HCT116 (cell line): Measurements from ENCODE around the gene HLA-F. TPM values are rescaled to one million over a fixed set of nuclear protein-coding genes. Genes with fewer than 3 reads are reported as not detected.

Experiments
- ATAC-seq: fragments of 200-7000 bp; cut with Tn5 transposase; 2 replicates; pipeline ENCODE4 v1.9.1; 2020; ENCODE audit warnings: mild to moderate bottlenecking, moderate library complexity
- BruUV-seq: library from RNA; stranded (reverse); fragments of 400-500 nt; replicated peaks from 2 replicates; lab custom pipeline; 2021; lab: Mats Ljungman, UMichigan
- CTCF ChIA-PET: fragments of 300-600 bp; sonication (Branson Sonifier 250); formaldehyde crosslinking; loops from one replicate; lab custom pipeline; 2021; ENCODE audit warnings: antibody characterized with exemption; lab: Charles Lee
- POLR2A ChIA-PET: fragments of 300-600, 350-600 bp; sonication (Branson Sonifier 250); formaldehyde crosslinking; loops from one replicate; lab custom pipeline; 2021; ENCODE audit warnings: antibody characterized with exemption; lab: Charles Lee
- RAD21 ChIA-PET, 2 experiments: fragments of 300-600 bp; sonication (Branson Sonifier 250); formaldehyde crosslinking; loops; one replicate each; lab custom pipeline; 2023; ENCODE audit warnings: low total read pairs in 2 of 2; ENCODE audit not compliant: uncharacterized antibody in 2 of 2, unreplicated experiment in 2 of 2, low non-redundant PET in 1 of 2; lab: Charles Lee
- DNase-seq: peaks from one replicate; pipeline ENCODE4 v3.0.0-alpha.2; 2010; ENCODE audit warnings: low read depth, low spot score
- H2AFZ ChIP-seq: fragments of 200-600 bp; shearing (Covaris generic), sonication (generic); 2 replicates; pipeline ENCODE4 v1.6.1; 2017; ENCODE audit warnings: low read depth, mixed run types, mixed read lengths, antibody characterized with exemption, low read length; ENCODE audit not compliant: poor library complexity, severe bottlenecking
- H3K27ac ChIP-seq: 2 replicates; pipeline ENCODE4 v1.5.1; 2012; ENCODE audit warnings: low read depth, low read length
- H3K27me3 ChIP-seq: fragments of 200-600 bp; sonication (generic); 2 replicates; pipeline ENCODE4 v1.6.1; 2016; ENCODE audit warnings: mixed run types, low read length, mixed read lengths; ENCODE audit not compliant: insufficient read depth
- H3K36me3 ChIP-seq, 2 experiments: fragments of 200-500 bp in 1 of 2; fragments of 200-600 bp in 1 of 2; sonication (Bioruptor generic) in 1 of 2; sonication (generic) in 1 of 2; 2 replicates each; pipeline versions ENCODE4 v1.5.1 to v1.6.1; 2014 to 2016; ENCODE audit warnings: low read length in 2 of 2, inconsistent platforms in 1 of 2, mixed read lengths in 1 of 2, mixed run types in 1 of 2; ENCODE audit not compliant: insufficient read depth in 2 of 2, control insufficient read depth in 1 of 2
- H3K4me1 ChIP-seq, 2 experiments: fragments of 200-600 bp in 1 of 2; sonication (generic) in 1 of 2; 2 replicates each; pipeline versions ENCODE4 v1.5.1 to v1.6.1; 2012 to 2017; ENCODE audit warnings: low read length in 2 of 2, inconsistent platforms in 1 of 2, mild to moderate bottlenecking in 1 of 2, mixed read lengths in 1 of 2, mixed run types in 1 of 2, moderate library complexity in 1 of 2; ENCODE audit not compliant: insufficient read depth in 2 of 2, control insufficient read depth in 1 of 2
- H3K4me2 ChIP-seq: fragments of 200-600 bp; sonication (generic); 2 replicates; pipeline ENCODE4 v1.6.1; 2017; ENCODE audit warnings: mixed run types, low read length, mixed read lengths
- H3K4me3 ChIP-seq, 2 experiments: fragments of 200-600 bp in 1 of 2; sonication (generic) in 1 of 2; replicated peaks in 1 of 2; 2 replicates each; pipeline ENCODE4 v1.5.1; 2011 to 2016; ENCODE audit warnings: low read length in 2 of 2, control low read depth in 1 of 2, low read depth in 1 of 2, mild to moderate bottlenecking in 1 of 2, mixed read lengths in 1 of 2, mixed run types in 1 of 2
- H3K79me2 ChIP-seq: fragments of 200-600 bp; sonication (generic); 2 replicates; pipeline ENCODE4 v1.6.1; 2017; ENCODE audit warnings: mild to moderate bottlenecking, mixed run types, low read length, moderate library complexity, mixed read lengths; ENCODE audit not compliant: insufficient read depth
- H3K9ac ChIP-seq: fragments of 200-600 bp; sonication (generic); 2 replicates; pipeline ENCODE4 v1.6.1; 2016; ENCODE audit warnings: low read length, mixed read lengths
- H3K9me2 ChIP-seq: fragments of 200-600 bp; sonication (generic), shearing (Covaris generic); 2 replicates; pipeline ENCODE4 v1.6.1; 2017; ENCODE audit warnings: mixed run types, mild to moderate bottlenecking, moderate library complexity; ENCODE audit not compliant: insufficient read depth
- H3K9me3 ChIP-seq, 2 experiments: fragments of 200-500 bp in 1 of 2; fragments of 200-600 bp in 1 of 2; sonication (Bioruptor generic) in 1 of 2; sonication (generic) in 1 of 2; 2 replicates each; pipeline ENCODE4 v1.6.1; 2014 to 2017; ENCODE audit warnings: low read length in 2 of 2, mixed read lengths in 2 of 2, inconsistent platforms in 1 of 2, low read depth in 1 of 2, mild to moderate bottlenecking in 1 of 2, mixed run types in 1 of 2, moderate library complexity in 1 of 2; ENCODE audit not compliant: control insufficient read depth in 1 of 2, insufficient read depth in 1 of 2
- H4K20me1 ChIP-seq: fragments of 200-600 bp; sonication (generic), shearing (Covaris generic); 2 replicates; pipeline ENCODE4 v1.6.1; 2017; ENCODE audit warnings: mixed run types, mild to moderate bottlenecking, moderate library complexity; ENCODE audit not compliant: insufficient read depth
- ATF3 ChIP-seq: IDR thresholded peaks from 2 replicates; pipeline ENCODE4 v1.6.1; 2012
- CEBPB ChIP-seq: IDR thresholded peaks from 2 replicates; pipeline ENCODE4 v1.6.1; 2012; ENCODE audit warnings: low read depth
- CTCF ChIP-seq, 3 experiments: fragments of 200-600 bp in 1 of 3; sonication (generic) in 1 of 3; IDR thresholded peaks in 2 of 3; conservative IDR thresholded peaks in 1 of 3; 2 replicates each; pipeline ENCODE4 v1.5.1; 2012 to 2017; ENCODE audit warnings: low read depth in 2 of 3, low read length in 2 of 3, antibody characterized with exemption in 1 of 3, borderline replicate concordance in 1 of 3, control low read depth in 1 of 3, mild to moderate bottlenecking in 1 of 3, mixed read lengths in 1 of 3, mixed run types in 1 of 3, moderate library complexity in 1 of 3; ENCODE audit not compliant: insufficient read depth in 1 of 3
- EGR1 ChIP-seq: IDR thresholded peaks from 2 replicates; pipeline ENCODE4 v1.6.1; 2012; ENCODE audit warnings: low read depth
- FOSL1 ChIP-seq: IDR thresholded peaks from 2 replicates; pipeline ENCODE4 v1.6.1; 2012; ENCODE audit warnings: low read depth
- JUND ChIP-seq: IDR thresholded peaks from 2 replicates; pipeline ENCODE4 v1.6.1; 2012
- MAX ChIP-seq: IDR thresholded peaks from 2 replicates; pipeline ENCODE4 v1.6.1; 2012
- POLR2AphosphoS5 ChIP-seq: IDR thresholded peaks from 2 replicates; pipeline ENCODE4 v1.6.1; 2011; ENCODE audit warnings: mild to moderate bottlenecking, low read depth, low read length, moderate library complexity
- REST ChIP-seq: IDR thresholded peaks from 2 replicates; pipeline ENCODE4 v1.6.1; 2012; ENCODE audit warnings: low read depth
- SIN3A ChIP-seq: IDR thresholded peaks from 2 replicates; pipeline ENCODE4 v1.6.1; 2012; ENCODE audit warnings: low read depth
- SP1 ChIP-seq: IDR thresholded peaks from 2 replicates; pipeline ENCODE4 v1.6.1; 2012; ENCODE audit warnings: low read depth
- SRF ChIP-seq: IDR thresholded peaks from 2 replicates; pipeline ENCODE4 v1.6.1; 2012; ENCODE audit warnings: low read depth
- YY1 ChIP-seq: IDR thresholded peaks from 2 replicates; pipeline ENCODE4 v1.6.1; 2011; ENCODE audit warnings: low read length, low read depth, moderate library complexity, mild to moderate bottlenecking; ENCODE audit not compliant: insufficient replicate concordance; ENCODE audit errors: extremely low read depth
- ZBTB33 ChIP-seq: IDR thresholded peaks from 2 replicates; pipeline ENCODE4 v1.6.1; 2011; ENCODE audit warnings: mild to moderate bottlenecking, low read length, moderate library complexity; ENCODE audit not compliant: insufficient replicate concordance; ENCODE audit errors: extremely low read depth
- ZNF274 ChIP-seq: fragments of 200-500 bp; sonication (Bioruptor generic); IDR thresholded peaks from 2 replicates; pipeline ENCODE4 v1.6.1; 2014; ENCODE audit warnings: mild to moderate bottlenecking, low read depth, low read length, inconsistent platforms
- intact Hi-C: fragments of 100-400 bp; cut with micrococcal nuclease; formaldehyde crosslinking; loops from 2 replicates; pipeline ENCODE4 v1.10.0; 2022
- total RNA-seq: library from RNA; stranded (reverse); gene quantifications from one replicate; pipeline ENCODE4 v1.2.1, GENCODE V29; 2021; ENCODE audit not compliant: unreplicated experiment

The HLA-F gene
- total RNA-seq, 1 experiment from 2014 or later = 24.6 TPM

GRCh38 chr6:29743568-29743967, 20.3 kb downstream of the HLA-F start:
- no peaks in the 10 kb centered on the region for H3K9me2 ChIP-seq
- no peaks in the 10 kb centered on the region for H3K27me3 ChIP-seq
- no peaks in the 10 kb centered on the region; the same call in 1 of the 2 replicates for H3K79me2 ChIP-seq

More at GRCh38 chr6:29743568-29743967, 20.3 kb downstream of the HLA-F start:
- no peak overlapping the region for H3K27ac ChIP-seq
- no TSS peak for BruUV-seq
- H3K9me3 ChIP-seq = no peaks in the 10 kb centered on the region
- H3K4me3 ChIP-seq = no peak overlapping the region
- H3K4me2 ChIP-seq = no peak overlapping the region
- no peak for TF ChIP-seq POLR2AphosphoS5
- no peak for TF ChIP-seq YY1
- no peak for TF ChIP-seq SP1
- TF ChIP-seq CTCF (IDR thresholded peaks at IDR 0.05 in 2 of 3, conservative IDR thresholded peaks at IDR 0.05 in 1 of 3; ENCODE audit: borderline replicate concordance in 1 of 3, insufficient read depth in 1 of 3, low read depth in 2 of 3, low read length in 2 of 3) = no peak
- no peak for TF ChIP-seq JUND
- TF ChIP-seq ATF3 = no peak
- TF ChIP-seq CEBPB = no peak
- TF ChIP-seq FOSL1 = no peak
- no peak for TF ChIP-seq REST
- TF ChIP-seq ZBTB33 = no peak
- no peak for TF ChIP-seq EGR1
- TF ChIP-seq SRF = no peak
- no peak for TF ChIP-seq ZNF274
- no peak for TF ChIP-seq MAX
- TF ChIP-seq SIN3A = no peak
- CTCF ChIA-PET = no interaction called here
- H2AFZ ChIP-seq = no peak overlapping the region
- RAD21 ChIA-PET = no interaction called here
- no peak overlapping the region for H3K9ac ChIP-seq
- ATAC-seq = no peak
- no peak for DNase-seq
- no peaks in the 10 kb centered on the region for H4K20me1 ChIP-seq
- POLR2A ChIA-PET = no interaction called here
- H3K4me1 ChIP-seq = peaks cover 3 to 11% of the 10 kb centered on the region in 2 experiments; a peak in 3 of 4 replicates
- H3K36me3 ChIP-seq = peaks cover 0 to 4% of the 10 kb centered on the region in 2 experiments; a peak in 1 of 4 replicates
- intact Hi-C loops = no loop called here
